Measurements from ENCODE around the gene SLC66A2.
A peak's percentile ranks its signal among the peaks of the same experiment; 100 is the strongest.

SLC66A2 gene

DNA sequence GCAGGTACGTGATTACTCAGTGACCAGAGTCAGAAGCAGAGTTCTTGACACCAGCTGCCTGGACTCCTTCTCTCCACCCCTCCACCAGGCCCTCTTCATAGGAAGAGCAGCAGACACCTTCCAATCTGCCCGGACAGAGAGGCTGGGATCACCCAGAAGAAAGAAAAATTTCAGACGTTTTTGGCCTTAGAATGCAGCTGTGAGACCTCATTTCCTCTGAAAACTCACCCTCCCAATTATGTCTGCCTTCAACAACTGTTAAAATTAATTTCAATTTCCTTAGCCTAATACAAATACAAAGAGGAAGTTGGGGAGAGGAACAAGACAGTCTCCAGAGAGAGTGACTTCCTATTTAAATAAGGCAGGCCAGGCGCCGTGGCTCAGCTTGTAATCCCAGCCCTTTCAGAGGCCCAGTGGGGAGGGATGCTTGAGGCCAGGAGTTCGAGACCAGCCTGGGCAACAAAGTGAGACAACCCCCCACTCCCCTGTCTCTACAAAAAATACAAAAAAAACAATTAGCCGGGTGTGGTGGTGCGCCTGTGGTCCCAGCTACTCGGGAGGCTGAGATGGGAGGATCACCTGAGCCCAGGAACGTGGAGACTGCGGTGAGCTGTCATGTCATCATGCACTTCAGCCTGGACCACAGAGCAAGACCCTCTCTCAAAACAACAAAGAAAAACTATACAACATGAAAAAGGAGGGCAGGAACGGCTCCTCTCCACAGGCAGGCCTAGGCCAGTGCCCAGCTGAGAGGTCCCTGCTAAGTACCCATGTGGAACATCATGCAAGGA, 1.6 kb downstream of the SLC66A2 start:
- no peak for DNase-seq (ENCODE audit: low read depth)
- TF ChIP-seq, protein P1, sequence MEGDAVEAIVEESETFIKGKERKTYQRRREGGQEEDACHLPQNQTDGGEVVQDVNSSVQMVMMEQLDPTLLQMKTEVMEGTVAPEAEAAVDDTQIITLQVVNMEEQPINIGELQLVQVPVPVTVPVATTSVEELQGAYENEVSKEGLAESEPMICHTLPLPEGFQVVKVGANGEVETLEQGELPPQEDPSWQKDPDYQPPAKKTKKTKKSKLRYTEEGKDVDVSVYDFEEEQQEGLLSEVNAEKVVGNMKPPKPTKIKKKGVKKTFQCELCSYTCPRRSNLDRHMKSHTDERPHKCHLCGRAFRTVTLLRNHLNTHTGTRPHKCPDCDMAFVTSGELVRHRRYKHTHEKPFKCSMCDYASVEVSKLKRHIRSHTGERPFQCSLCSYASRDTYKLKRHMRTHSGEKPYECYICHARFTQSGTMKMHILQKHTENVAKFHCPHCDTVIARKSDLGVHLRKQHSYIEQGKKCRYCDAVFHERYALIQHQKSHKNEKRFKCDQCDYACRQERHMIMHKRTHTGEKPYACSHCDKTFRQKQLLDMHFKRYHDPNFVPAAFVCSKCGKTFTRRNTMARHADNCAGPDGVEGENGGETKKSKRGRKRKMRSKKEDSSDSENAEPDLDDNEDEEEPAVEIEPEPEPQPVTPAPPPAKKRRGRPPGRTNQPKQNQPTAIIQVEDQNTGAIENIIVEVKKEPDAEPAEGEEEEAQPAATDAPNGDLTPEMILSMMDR (conservative IDR thresholded peaks at IDR 0.05; ENCODE audit: low read length), result no peak
- peak overlapping the region; percentile 75 for H3K4me3 ChIP-seq (ENCODE audit: low read length)

- TF ChIP-seq, protein P1 (conservative IDR thresholded peaks at IDR 0.05; ENCODE audit: low read length), result no peak
- H3K4me3 ChIP-seq (ENCODE audit: low read length), result no peak overlapping the region
- no peak for DNase-seq (ENCODE audit: low read depth)
These were observed 2.6 kb downstream of the SLC66A2 start for GRCh38 chr18:79948719-79949411.

DNA sequence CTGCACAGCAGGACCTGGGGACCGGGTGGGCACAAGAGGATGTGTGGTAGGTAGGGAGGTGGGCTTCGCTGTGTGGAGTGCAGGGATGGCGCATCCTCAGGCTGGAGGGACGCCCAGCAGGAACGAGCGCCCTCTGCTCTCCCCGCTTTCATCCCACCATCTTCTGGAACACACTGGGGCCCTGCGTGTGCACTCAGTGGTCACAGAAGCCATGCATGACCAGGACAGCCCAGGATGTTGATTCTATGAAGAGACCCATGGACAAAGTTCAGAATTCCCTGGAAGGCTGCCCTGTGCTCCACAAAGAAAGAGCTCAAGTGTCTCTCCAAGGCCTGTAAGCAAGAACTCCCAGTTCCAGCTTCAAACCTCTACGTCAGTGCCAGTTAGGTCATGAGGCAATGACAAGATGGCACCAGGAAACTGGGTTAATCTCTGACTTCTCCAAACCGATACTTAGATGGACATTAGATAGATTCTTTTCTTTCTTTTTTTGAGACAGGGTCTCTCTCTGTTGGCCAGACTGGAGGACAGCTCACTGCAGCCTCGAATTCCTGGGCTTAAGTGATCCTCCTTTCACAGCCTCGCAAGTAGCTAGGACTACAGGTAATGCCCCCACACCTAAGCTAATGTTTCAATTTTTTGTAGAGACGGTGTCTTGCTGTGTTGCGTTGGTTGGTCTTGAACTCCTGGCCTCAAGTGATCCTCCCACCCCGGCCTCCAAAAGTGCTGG, 3.4 kb downstream of the SLC66A2 start:
- DNase-seq (ENCODE audit: low read depth), result no peak
- no peak overlapping the region for H3K4me3 ChIP-seq (ENCODE audit: low read length)
- TF ChIP-seq, protein P1 (conservative IDR thresholded peaks at IDR 0.05; ENCODE audit: low read length), result no peak

DNA sequence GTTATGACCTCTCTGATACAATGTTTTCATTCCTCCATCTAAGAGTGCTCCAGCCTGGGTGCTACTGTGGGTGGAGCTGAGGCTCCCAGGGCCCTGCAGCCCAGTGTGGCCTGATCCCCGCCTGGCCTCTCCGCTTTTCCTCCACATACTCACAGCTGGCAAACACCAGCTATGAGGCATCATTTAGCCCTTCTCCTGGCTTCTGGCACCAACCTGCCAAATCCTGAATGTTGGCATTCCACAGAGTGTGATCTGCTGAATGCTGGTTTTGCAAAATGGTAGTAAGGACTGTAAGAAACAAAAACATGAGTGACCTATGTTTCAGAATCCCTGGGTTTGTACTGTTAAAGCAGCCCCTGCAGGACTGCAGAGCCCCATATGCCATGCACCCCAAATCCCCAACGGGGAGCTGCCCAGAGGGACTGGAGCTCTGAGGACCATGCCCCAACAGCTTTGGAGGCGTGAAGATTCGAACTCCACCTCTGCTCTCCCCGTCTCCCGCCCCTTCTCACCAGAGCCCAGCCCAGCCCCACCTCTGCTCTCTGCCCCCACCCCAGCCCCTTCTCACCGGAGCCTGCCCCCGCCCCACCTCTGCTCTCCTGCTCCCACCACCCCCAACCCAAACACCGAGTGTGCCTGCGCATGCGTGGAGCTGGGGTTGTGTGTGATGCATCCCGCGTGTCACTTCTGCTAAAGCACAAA, 4.2 kb downstream of the SLC66A2 start:
- DNase-seq (ENCODE audit: low read depth), result peak; percentile 72
- H3K4me3 ChIP-seq (ENCODE audit: low read length), result no peak overlapping the region
- TF ChIP-seq, protein P1 (conservative IDR thresholded peaks at IDR 0.05; ENCODE audit: low read length), result no peak

DNA sequence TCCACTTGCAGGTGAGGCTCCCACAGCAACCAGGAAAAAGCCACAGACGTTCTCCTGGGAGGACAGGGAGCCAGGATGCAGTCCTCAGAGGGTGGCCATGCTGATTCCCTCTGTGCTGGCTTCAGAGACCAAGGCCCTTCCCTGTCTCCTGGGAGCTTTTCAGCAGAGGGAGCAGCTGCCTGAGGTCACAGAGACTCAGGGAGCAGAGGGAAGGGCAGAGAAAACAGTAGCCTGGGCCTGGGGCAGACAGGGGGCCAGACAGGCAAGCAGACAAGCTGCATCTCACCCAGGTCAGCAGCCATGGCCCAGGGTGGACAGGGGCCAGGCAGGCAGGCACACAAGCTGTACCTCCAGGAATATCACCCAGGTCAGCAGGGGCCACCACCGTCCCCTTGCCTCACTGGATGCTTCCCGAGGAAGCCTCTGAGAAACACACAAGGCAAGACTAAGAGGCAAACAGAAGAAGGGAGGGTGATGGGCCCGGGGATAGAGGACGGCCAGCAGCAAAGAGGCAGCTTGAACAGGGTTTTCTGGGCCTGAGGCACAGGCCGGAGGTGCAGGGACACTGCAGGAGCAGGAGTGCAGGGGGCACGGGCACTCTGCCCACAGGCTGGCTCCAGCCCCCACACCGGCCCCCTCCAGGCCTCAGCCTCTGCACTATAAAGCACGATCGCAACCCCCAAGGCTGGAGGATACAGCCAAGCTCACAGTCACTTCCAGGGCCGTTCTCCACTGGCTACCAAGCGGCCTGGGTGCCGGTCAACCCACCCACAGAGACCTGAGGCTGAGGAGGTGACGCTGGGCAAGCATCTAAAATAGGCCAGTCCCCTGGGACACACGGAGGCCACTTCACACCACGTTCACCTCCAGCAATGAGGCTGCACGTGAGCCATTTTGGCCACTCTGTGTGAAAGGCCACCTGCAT, 6.1 kb downstream of the SLC66A2 start:
- DNase-seq (ENCODE audit: low read depth), result no peak
- TF ChIP-seq, protein P1 (conservative IDR thresholded peaks at IDR 0.05; ENCODE audit: low read length), result no peak
- no peak overlapping the region for H3K4me3 ChIP-seq (ENCODE audit: low read length)

- no peak overlapping the region for H3K4me3 ChIP-seq (ENCODE audit: low read length)
- no peak for DNase-seq (ENCODE audit: low read depth)
- TF ChIP-seq, protein P1 (conservative IDR thresholded peaks at IDR 0.05; ENCODE audit: low read length), result no peak
These were observed 6.7 kb downstream of the SLC66A2 start for GRCh38 chr18:79944746-79945117.

Data from AG10803 (cell line).